HepG2 (cell line): ENCODE measurements around the gene CCRL2. TPM values are rescaled to one million over a fixed set of nuclear protein-coding genes. Genes with fewer than 3 reads are reported as not detected.

Source experiments
- ATAC-seq: fragments of 200-7000 bp; cut with Tn5 transposase; 3 replicates; pipeline ENCODE4 v1.9.1; 2020; ENCODE audit warnings: mild to moderate bottlenecking, moderate library complexity
- BruUV-seq: library from RNA; stranded (reverse); fragments of 400-500 nt; replicated peaks from 2 replicates; lab custom pipeline; 2021; lab: Mats Ljungman, UMichigan
- CTCF ChIA-PET: fragments of 300-600 bp; formaldehyde crosslinking; extraction: SDS; loops from one replicate; lab custom pipeline; 2021; ENCODE audit warnings: low total read pairs, inconsistent platforms, low intra/inter-chr PET ratio; lab: Yijun Ruan, JAX
- POLR2A ChIA-PET: fragments of 350-600 bp; sonication (Branson Sonifier 250); formaldehyde crosslinking; loops from one replicate; lab custom pipeline; 2020; ENCODE audit warnings: antibody characterized with exemption, inconsistent platforms; lab: Yijun Ruan, JAX
- DNase-seq: peaks from one replicate; pipeline ENCODE4 v3.0.0-alpha.2; 2015; ENCODE audit warnings: low spot score
- FAIRE-seq: peaks from 3 replicates; lab custom pipeline; 2011; peaks lifted over from hg19 to GRCh38; lab: Jason Lieb, UNC
- H2AFZ ChIP-seq: one replicate; pipeline ENCODE4 v1.6.1; 2011; ENCODE audit warnings: low read length, inconsistent platforms
- H3K27ac ChIP-seq: fragments of 300-600 bp; 3 replicates; pipeline ENCODE4 v1.8.0; 2011; ENCODE audit warnings: mixed run types, mild to moderate bottlenecking, mixed read lengths, low read length, inconsistent platforms; ENCODE audit not compliant: insufficient read depth; ENCODE audit errors: extremely low read length
- H3K27me3 ChIP-seq, 2 experiments: fragments of 200-600 bp in 1 of 2; 2 replicates in 1 of 2; 3 replicates in 1 of 2; pipeline versions ENCODE4 v1.6.0 to v1.8.0; 2011; ENCODE audit warnings: low read length in 2 of 2, mild to moderate bottlenecking in 2 of 2, moderate library complexity in 2 of 2, inconsistent platforms in 1 of 2; ENCODE audit not compliant: insufficient read depth in 2 of 2, control insufficient read depth in 1 of 2
- H3K36me3 ChIP-seq, 2 experiments: fragments of 200-600 bp in 1 of 2; replicated peaks in 1 of 2; 2 replicates in 1 of 2; 3 replicates in 1 of 2; pipeline versions ENCODE4 v1.5.1 to v1.8.0; 2011; ENCODE audit warnings: low read length in 2 of 2, inconsistent platforms in 1 of 2; ENCODE audit not compliant: insufficient read depth in 2 of 2, control insufficient read depth in 1 of 2
- H3K4me1 ChIP-seq: 2 replicates; pipeline ENCODE4 v1.5.1; 2012; ENCODE audit warnings: low read length, inconsistent platforms; ENCODE audit not compliant: insufficient read depth
- H3K4me2 ChIP-seq: 2 replicates; pipeline ENCODE4 v1.6.0; 2011; ENCODE audit warnings: low read depth, low read length, inconsistent platforms
- H3K4me3 ChIP-seq, 3 experiments: fragments of 200-600 bp in 1 of 3; sonication (generic), shearing (Covaris generic) in 1 of 3; replicated peaks in 1 of 3; 2 replicates each; pipeline ENCODE4 v1.5.1; 2011 to 2016; ENCODE audit warnings: low read length in 3 of 3, inconsistent platforms in 2 of 3, low read depth in 2 of 3, mild to moderate bottlenecking in 2 of 3, control low read depth in 1 of 3, mixed read lengths in 1 of 3; ENCODE audit not compliant: insufficient read depth in 1 of 3
- H3K79me2 ChIP-seq: one replicate; pipeline ENCODE4 v1.6.1; 2011; ENCODE audit warnings: low read length, inconsistent platforms; ENCODE audit not compliant: insufficient read depth
- H3K9ac ChIP-seq: 2 replicates; pipeline ENCODE4 v1.6.0; 2011; ENCODE audit warnings: mild to moderate bottlenecking, low read depth, low read length, inconsistent platforms; ENCODE audit not compliant: insufficient read depth
- H3K9me3 ChIP-seq: 2 replicates; pipeline ENCODE4 v1.5.1; 2012; ENCODE audit warnings: mild to moderate bottlenecking, low read length
- H4K20me1 ChIP-seq: 2 replicates; pipeline ENCODE4 v1.6.0; 2011; ENCODE audit warnings: inconsistent platforms, mild to moderate bottlenecking, low read length, moderate library complexity; ENCODE audit not compliant: insufficient read depth
- ATM ChIP-seq: fragments of 450-650 bp; IDR thresholded peaks from 2 replicates; pipeline ENCODE4 v1.7.1; 2017; ENCODE audit warnings: mild to moderate bottlenecking, borderline replicate concordance
- CTCF ChIP-seq: sonication (generic); formaldehyde crosslinking; IDR thresholded peaks from 2 replicates; pipeline ENCODE4 v1.5.0; 2020; ENCODE audit warnings: mild to moderate bottlenecking, missing genetic modification reagents, moderate library complexity
- FOXK2 ChIP-seq: fragments of 450-650 bp; IDR thresholded peaks from 2 replicates; pipeline ENCODE4 v1.6.1; 2016
- KLF13 ChIP-seq: sonication (generic); formaldehyde crosslinking; IDR thresholded peaks from 2 replicates; pipeline ENCODE4 v1.4.0; 2020; ENCODE audit warnings: mild to moderate bottlenecking, missing genetic modification reagents
- KLF15 ChIP-seq: sonication (generic); formaldehyde crosslinking; IDR thresholded peaks from 2 replicates; pipeline ENCODE4 v1.8.1; 2023; ENCODE audit warnings: borderline replicate concordance, mild to moderate bottlenecking, inconsistent platforms, missing genetic modification reagents, mixed read lengths
- PATZ1 ChIP-seq: sonication (generic); formaldehyde crosslinking; IDR thresholded peaks from 2 replicates; pipeline ENCODE4 v1.4.0; 2020; ENCODE audit warnings: missing genetic modification reagents
- STAG1 ChIP-seq: sonication (generic); formaldehyde crosslinking; IDR thresholded peaks from 2 replicates; pipeline ENCODE4 v1.4.0; 2020; ENCODE audit warnings: missing genetic modification reagents
- WGBS: methylation state at CpG from one replicate; pipeline ENCODE4 v1.1.6; 2017; ENCODE audit warnings: low lambda C conversion rate; 5-methylcytosine and 5-hydroxymethylcytosine counted together
- in situ Hi-C: cut with HindIII; loops from 2 replicates; pipeline ENCODE4 v1.10.0; 2017; ENCODE audit warnings: low pct_unique_long_range_greater_than_20kb; ENCODE audit not compliant: extremely low pct_ligation_motif_present
- intact Hi-C: fragments of 100-400 bp; cut with micrococcal nuclease; formaldehyde crosslinking; loops from one replicate; pipeline ENCODE4 v1.10.0; 2022; ENCODE audit not compliant: unreplicated experiment
- polyA plus RNA-seq, 8 experiments: library from polyadenylated mRNA; depleted of rRNA in 3 of 8; stranded (reverse) in 7 of 8; unstranded in 1 of 8; fragments of >200 nt; fragmentation: Illumina TruSeq in 4 of 8; extraction: Trizol in 4 of 8; gene quantifications; 2 replicates each; pipeline versions ENCODE4 v1.2.1 to v1.2.3, GENCODE V29; 2011 to 2016; ENCODE audit warnings: low read depth in 4 of 8, missing spikeins in 1 of 8, mixed read lengths in 1 of 8; ENCODE audit not compliant: insufficient read depth in 1 of 8
- total RNA-seq, 5 experiments: library from RNA; depleted of rRNA; stranded (reverse); fragments of >200 nt; fragmentation: Illumina TruSeq; extraction: Trizol; gene quantifications; 2 replicates each; pipeline ENCODE4 v1.2.3, GENCODE V29; 2016; ENCODE audit warnings: low read depth in 1 of 5

Gene CCRL2
- total and polyA plus RNA-seq, 2 of the 13 experiments (the other 11 are each of a cell fraction or from before 2014, with no cell fraction given): not detected

- H3K4me3 ChIP-seq: no peak overlapping the region
- ATAC-seq: no peak
- CTCF ChIA-PET: no interaction called here
- H3K27ac ChIP-seq: no peak overlapping the region
- H3K27me3 ChIP-seq: peaks cover 2 to 12% of the 10 kb centered on the region in 2 experiments; a peak in 3 of 5 replicates
- TF ChIP-seq STAG1 (peak; percentile 46), PATZ1 (CRISPR knock-in tag) (no peak), CTCF (peak; percentile 38), FOXK2 (no peak), ATM (no peak), KLF13 (CRISPR knock-in tag) (no peak), KLF15 (CRISPR knock-in tag) (no peak)
- no peaks in the 10 kb centered on the region for H4K20me1 ChIP-seq
- H2AFZ ChIP-seq: no peak overlapping the region
- no peaks in the 10 kb centered on the region for H3K9me3 ChIP-seq
- intact Hi-C loops: loop anchor here (2.0 kb wide), 1 partner anchor 96 kb away; no protein-coding TSS in a partner anchor
- no TSS peak for BruUV-seq
- peaks cover 8% of the 10 kb centered on the region for H3K4me1 ChIP-seq
- POLR2A ChIA-PET: no interaction called here
- no peaks in the 10 kb centered on the region for H3K79me2 ChIP-seq
- 29% methylated on average over 7 of the region's 9 CpGs for WGBS
- DNase-seq: no peak
- no peaks in the 10 kb centered on the region for H3K36me3 ChIP-seq
- no peak overlapping the region for H3K4me2 ChIP-seq
- H3K9ac ChIP-seq: no peak overlapping the region
- in situ Hi-C loops: no loop called here
- FAIRE-seq: peak; percentile 37
Measured at GRCh38 chr3:46372492-46373359, 34.3 kb upstream of the CCRL2 start.
